GM18499 (cell line): ENCODE measurements around the gene PLCXD3.

Experiments
- ATAC-seq: cut with Tn5 transposase; IDR thresholded peaks from one replicate; pipeline ENCODE4 v1.9.1; 2021; ENCODE audit warnings: moderate number of reproducible peaks; ENCODE audit not compliant: insufficient read depth, unreplicated experiment

PLCXD3 gene, protein sequence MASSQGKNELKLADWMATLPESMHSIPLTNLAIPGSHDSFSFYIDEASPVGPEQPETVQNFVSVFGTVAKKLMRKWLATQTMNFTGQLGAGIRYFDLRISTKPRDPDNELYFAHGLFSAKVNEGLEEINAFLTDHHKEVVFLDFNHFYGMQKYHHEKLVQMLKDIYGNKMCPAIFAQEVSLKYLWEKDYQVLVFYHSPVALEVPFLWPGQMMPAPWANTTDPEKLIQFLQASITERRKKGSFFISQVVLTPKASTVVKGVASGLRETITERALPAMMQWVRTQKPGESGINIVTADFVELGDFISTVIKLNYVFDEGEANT

DNA sequence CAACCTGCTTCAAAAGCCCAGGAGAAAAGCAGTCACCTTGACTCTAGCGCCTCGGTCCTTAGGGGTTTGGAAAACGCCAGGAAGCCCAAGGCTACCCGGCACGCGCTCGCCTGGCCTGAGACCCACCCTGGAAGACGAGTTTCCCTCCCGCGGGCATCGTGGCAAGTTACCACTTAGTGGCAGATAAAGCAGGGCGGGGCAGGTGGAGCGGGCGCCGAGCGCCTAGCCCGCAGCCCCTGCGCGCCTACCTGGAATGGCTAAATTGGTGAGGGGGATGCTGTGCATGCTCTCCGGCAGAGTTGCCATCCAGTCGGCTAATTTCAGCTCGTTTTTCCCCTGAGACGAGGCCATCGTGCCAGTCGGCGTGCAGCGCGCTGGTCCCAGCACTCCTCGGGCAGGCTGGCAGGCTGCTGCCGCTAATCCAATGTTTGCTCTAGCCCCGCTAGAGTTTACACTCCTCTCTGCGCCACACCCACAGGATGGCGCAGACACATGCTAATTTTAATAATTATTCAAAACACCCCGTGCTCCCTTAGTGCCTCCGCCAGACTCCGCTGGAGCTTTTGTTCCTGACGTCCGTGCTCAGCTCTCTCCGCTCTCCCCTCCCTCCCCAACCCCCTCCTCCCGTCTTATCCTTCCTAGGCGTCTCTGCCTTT lies at the start of gene PLCXD3:
Gene PLCXD3 (minus strand): TSS at position 426 of the 656 bp plus-strand sequence. CDS start 75 bp downstream, at position 351.
- ATAC-seq, result no peak

DNA sequence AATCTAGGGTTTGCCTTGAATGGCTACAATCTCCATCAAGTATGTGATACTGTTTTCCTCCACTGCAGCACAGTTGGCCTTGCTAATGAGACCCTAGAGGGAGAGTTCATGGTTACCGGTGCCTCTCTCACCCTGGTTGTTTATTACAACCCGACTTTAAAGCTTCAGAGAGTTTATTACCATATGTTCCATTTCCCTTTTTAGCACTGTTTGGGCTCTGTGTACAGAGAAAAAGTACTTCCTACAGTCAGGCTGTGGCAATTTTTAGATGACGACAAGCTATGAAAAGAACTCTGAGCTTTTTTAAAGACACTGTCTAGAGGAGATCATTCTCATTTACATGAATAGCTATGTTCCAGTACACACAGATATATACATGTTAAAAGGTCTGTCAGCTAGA lies 48.8 kb upstream of the PLCXD3 start:
- ATAC-seq, result no peak

DNA sequence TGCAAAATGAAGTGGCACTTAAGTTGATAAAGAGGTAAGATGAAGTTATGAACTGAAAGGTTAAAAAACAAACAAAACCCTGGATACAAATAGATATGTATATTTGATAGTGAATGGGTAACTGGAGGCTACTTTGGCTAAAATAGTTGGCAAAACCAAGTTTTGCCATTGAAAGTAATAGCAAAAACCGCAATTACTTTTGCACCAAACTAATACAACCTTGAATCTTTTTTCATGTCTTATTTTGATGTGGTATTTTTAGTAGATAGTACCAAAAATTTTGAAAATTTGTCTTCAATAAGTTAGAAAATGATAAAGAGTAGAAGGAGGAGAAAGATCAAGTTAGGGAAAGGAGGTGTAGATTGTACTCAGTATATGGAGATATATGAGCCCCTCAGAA lies 47.9 kb upstream of the PLCXD3 start:
- ATAC-seq, result no peak

DNA sequence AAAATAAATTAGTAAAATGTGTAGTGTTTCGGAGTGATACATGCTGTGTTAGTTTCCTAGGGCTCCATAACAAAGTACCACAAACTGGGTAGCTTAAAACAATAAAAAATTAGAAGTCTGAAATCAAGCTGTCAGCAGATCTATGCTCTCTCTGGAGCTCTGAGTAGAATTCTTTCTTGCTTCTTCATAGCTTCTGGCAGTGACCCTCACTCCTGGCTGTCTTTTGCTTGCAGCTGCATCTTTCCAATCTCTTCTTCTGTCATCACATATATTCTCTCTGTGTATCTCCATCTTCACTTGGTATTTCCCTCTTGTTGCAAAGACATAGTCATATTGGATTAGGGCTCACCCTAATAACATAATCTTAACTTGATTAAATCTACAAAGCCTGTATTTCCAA lies 37.6 kb upstream of the PLCXD3 start:
- ATAC-seq, result no peak

DNA sequence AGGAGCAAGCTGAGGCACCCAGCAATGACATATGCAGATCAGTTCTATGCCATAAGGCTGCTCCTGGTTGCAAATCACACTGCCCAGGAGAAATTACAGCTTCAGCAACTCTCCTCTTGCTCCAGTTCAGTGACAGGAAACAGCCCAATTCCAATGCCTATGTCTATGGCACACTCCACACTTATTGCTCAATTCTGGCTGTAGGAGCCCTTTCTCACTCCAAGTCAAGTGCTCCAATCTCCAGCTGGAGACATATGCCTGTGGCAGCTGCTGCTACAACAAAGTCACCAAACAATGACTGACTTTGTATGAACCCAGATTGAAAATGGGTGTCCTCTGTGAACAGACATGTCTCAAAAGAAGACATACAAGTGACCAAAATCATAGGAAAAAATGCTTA lies 31.8 kb upstream of the PLCXD3 start:
- no peak for ATAC-seq

DNA sequence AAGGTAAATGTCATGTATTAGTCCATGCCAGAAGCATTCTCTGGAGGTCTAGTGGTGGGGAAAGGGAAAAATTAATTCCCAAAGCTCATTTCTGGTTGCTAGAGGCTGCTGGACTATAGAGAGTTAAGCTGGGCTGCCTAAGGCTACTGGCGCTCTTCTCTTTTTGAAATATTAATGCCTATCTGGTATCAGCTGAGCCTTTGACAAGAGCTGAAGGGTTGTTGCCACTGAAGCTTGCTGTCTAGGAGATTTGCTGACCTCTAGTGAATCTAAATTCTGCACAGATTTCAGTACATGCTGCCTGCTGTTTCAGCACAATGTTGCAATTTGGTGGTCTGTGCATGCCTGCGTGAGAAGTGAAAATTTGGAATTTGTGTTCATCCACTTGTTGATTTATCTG lies 29.1 kb upstream of the PLCXD3 start:
- ATAC-seq, result no peak

DNA sequence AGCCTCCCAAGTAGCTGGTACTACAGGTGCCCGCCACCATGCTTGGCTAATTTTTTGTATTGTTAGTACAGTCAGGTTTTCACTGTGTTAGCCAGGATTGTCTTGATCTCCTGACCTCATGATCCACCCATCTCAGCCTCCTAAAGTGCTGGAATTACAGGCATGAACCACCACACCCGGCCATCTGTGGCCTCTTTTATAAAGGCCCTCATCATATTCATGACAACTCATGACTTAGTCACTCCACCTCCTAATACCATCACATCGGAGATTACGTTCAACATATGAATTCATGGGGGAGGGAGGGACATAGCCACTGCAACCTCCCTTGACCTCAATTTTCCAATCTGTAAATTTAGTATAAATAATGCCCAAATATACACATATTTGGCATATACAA lies 27.2 kb upstream of the PLCXD3 start:
- no peak for ATAC-seq

DNA sequence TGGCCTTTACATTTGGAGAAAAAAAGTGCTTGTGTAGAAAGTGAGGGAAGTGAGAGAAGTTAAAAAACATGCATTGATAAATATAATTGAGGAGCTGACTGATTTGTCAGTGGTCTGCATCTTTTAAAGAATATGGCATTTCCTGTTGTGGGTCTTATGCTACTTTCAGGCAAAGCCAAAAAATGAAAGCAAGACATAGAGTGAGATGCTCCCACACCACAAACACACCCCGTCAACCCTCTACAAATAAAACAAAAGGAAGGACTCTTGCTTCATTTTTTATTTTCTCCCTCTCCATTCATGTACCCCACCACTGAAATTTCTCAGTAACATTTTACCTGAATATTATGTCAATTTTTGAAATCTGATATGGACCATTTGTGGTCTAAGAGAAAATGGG lies 22.1 kb upstream of the PLCXD3 start:
- no peak for ATAC-seq

DNA sequence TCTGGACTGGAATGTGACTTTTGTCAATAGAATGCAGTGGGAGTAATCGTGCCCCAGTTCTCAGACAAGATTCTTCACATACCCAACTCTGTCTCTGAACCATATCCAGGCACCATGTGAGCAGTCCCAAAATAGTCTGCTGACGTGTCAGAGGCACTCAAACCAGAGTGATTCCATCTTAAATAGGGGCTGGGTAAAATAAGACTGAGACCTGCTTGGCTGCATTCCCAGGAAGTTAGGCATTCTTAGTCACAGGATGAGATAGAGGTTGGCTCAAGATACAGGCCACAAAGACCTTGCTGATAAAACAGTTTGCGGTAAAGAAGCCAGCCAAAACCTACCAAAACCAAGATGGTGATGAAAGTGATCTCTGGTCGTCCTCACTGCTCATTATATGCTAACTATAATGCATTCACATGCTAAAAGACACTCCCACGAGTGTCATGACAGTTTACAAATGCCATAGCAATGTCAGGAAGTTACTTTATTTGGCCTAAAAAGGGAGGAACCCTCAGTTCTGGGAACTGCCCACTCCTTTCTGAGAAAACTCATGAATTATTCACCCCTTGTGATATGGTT lies 16.9 kb upstream of the PLCXD3 start:
- no peak for ATAC-seq

DNA sequence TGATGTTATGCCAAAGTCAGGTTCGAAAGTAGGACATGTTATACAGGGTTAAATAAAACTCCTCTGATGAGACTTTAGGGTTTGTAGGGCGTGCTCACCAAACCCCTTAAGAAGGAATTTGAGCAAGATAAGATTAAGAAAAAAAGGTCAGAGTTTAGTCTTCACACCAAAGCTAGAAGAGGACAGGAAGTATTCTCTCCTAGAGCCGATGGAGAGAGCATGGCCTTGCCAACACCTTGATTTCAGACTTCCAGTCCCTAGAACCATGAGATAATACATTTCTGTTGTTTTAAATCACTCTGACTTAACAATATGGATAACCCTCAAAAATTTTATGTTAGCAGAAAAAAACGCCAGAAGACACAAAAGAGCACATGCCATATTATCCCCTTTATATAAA lies 16.3 kb upstream of the PLCXD3 start:
- ATAC-seq, result no peak

DNA sequence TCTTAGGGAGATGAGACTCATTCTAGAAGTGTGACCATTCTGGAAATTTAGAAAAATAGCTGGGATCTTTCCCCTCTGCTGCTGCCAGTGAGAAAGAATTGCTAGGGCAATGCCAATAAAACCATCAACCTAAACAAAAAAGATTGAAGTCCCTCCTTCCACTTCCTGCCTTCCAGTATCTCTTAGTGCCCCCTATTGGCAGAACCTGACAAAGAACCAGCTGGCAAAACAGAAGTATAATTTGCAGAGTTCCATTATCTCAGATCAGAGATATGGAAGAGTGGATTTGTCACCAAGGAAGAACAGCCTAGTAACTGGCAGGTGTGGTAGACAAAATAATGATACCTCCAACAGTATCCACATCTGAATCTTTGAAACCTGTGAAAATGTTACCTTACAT lies 13.8 kb upstream of the PLCXD3 start:
- no peak for ATAC-seq

DNA sequence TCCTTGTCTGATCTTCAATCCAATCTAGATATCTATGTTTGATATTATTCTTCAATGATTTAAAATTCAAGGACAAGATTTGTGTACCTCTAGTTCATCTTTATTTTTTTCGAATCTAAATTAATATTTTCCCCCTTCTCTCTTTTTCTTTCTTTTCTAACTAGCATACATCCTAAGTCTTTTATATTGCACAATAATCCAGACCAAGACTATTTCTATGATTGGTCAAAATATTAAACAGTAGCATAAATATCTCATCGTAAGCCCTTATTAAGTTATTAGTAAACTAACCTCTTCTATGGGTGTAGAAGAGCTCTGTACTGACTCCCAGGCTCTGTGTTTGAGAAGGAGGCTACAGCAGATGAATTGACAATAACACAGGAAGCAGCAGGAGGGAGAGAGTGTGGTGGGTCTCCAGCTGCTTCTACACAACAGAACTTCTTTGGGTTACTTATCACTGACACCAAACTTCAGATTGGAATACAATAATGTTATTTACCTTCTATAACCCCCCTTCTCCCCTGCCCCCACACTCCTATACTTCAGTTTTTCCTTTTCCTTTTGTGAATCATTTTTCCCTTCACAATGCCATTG lies 11.9 kb upstream of the PLCXD3 start:
- no peak for ATAC-seq

DNA sequence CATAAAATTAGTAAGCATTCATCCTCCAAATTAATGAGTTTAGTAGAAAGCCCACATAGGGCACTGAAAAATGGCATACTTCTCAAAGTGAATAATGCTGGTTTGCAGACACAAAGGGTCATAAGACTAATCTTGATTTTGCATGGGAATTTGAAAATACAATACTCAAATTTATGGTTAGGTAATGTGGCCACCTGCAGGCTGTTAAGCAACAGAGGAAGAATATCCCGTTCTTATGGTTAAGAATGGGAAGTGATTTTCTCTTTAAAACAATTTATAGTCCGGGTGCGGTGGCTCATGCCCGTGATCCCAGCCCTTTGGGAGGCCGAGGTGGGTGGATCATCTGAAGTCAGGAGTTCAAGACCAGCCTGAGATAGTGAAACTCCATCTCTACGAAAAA lies 9.4 kb upstream of the PLCXD3 start:
- no peak for ATAC-seq

DNA sequence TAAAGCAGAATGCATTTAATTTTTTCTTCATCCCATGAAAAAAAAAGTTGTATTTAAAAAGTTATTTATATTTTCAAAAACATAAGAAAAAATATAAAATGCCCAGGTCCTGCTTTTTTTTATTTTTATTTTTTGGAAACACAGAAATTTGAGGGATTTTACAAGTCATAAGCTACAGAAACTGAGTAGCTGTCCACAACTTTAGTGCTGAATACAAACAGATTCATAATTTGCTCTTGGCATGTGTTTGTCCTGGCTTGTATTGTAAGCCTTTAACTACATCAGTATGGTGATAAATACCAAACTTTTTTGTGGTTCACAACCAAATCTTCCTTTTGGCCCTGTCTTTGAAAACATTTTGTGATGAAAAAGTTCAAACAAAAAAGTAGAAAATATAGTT lies 7.5 kb upstream of the PLCXD3 start:
- no peak for ATAC-seq

DNA sequence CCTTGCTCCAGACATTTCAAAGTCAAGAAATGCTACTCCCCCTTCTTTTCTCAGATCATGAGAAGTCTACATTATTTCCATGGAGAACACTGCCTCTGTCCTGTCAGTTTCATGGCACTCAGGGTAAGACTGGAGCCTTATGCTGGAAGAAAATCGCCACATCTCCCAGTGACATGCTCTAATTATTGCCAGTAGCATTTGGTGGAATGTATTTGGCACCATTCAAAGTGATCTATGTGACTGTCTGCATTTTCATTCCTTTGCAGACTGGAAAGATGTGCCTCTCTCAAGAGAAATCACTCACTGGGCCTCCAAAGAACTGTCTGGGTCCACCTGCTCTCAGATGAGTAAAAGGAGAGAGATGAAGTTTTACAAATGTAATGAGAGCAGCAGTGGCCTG lies 840 bp upstream of the PLCXD3 start:
- ATAC-seq, result no peak

DNA sequence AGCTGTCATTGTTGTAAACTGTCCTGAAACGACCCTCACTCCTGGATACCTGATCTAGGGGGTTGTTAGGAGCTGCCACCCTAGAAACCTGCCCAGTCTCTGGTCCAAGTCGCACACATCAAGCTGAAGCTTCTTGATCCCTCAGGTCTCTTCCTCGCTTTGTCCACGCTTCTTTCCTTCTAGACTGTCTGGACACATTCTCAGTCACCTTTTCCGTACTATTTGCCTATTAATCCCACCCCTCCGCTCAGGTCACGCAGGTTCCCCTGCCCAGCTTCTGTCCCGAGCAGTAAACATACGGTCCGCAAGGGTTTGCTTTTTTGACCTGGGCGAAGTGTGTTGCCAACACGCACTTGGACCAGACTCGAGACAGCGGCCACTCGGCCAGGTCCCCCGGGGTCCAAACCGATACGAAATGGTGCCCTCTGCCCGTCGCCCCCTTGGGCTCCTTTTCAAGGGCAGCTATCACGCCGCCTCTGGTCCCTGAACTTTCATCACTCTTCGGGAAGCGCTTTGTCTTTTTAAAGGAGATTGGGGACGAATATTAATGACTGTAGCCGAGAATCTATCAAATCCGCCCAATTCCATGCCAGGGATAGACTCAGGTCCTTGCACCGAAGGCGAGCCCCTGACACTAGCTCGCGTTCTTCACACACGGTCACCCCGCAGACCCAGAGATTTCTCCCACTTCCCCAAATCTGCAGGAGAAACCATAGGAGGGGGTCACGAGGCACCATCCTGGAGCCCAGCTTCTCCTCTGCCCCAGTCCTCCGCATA lies 814 bp downstream of the PLCXD3 start:
- no peak for ATAC-seq

DNA sequence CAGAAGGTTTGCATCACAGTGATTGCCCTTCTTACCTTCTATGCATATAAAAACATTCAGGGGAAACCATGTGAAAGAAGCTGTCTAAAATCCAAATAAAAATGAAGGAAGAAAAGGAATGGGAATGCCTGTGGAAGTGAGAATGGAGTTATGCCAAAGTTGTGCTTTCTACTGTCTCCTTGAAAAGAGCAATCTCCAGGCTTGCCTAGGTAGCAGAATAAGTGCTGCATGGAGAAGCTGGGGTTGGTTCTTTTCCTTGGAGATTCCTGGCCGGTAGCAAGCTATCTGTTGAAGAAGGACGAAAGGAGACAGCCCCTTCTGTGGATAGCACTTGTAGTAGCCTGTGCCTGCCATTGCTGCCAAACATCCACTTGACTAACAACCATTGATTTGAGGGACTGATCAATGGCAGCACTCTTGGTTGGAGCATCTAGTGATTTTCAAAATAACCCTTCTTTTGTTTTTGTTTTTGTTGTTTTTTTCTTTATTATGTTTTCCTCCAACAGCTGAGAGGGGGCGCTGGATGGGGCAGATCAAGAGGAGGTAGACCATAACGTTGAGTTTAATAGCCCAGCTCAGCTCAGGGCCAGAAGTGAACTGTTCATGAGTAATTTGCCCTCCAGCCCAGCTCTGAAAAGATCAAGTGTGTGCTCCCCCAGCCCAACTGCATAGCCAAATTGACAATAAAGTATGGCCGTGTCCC lies 1.6 kb downstream of the PLCXD3 start:
- ATAC-seq, result no peak

DNA sequence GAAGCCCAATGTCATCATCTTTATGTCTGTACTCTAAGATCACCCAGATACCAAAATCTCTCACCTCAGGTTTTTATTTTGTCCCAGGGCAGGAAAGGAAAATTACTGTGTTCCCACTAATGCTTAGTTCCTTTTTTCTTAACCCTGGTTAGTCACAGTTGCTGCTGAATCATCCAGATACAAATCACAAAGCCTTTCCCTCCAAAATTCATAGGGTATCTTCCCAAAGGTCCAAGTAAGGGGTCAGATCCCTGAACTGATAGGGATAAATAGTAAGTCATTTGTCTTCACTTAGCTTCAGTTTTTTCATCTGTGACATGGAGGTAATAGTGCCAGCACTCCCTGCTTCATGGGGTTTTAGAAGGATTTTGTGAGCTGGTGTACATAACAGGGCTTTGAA lies 2.2 kb downstream of the PLCXD3 start:
- ATAC-seq, result no peak

DNA sequence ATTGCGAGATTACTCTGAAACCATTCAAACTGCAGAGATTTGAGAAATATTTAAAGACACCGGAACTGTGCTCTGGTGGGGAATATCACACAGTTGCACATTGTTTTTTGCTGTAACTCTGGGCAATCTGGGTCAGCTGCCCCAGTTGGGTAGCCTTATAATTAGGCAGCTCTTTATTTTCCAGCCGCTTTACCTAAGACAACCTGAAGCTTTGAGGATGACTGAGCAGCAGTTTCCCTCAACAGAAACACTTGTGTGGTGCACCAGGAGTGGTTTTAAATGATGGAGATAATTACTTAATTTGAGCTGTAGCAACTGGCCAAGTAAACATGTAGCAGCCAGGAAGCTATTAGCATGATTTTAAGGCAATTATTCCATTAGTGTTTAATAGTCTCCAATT lies 2.9 kb downstream of the PLCXD3 start:
- ATAC-seq, result no peak

DNA sequence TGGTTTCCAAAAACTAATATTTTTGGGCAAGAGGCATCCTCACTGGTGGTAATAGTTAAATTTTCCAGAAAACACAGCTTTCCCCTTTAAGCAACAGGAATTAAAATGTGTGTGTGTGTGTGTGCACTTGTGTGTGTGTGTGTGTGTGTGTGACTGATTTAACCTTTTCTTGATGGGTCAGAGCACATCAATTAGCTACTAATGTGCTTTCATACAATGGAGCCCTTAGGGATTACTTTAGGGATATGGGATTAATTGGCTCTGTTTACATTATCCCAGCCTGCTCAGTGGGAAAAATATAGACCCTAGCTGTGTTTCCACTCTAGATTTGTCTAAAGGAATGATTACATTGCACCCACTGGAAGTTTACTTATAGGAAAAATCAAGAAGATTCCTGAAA lies 6.5 kb downstream of the PLCXD3 start:
- no peak for ATAC-seq
